GM19455 (cell line): ENCODE data around the gene PRCP.
A peak's percentile ranks its signal among the peaks of the same experiment; 100 is the strongest.

Experiments used
- ATAC-seq: cut with Tn5 transposase; IDR thresholded peaks from one replicate; pipeline ENCODE4 v1.9.1; 2021; ENCODE audit not compliant: unreplicated experiment

The PRCP gene

DNA sequence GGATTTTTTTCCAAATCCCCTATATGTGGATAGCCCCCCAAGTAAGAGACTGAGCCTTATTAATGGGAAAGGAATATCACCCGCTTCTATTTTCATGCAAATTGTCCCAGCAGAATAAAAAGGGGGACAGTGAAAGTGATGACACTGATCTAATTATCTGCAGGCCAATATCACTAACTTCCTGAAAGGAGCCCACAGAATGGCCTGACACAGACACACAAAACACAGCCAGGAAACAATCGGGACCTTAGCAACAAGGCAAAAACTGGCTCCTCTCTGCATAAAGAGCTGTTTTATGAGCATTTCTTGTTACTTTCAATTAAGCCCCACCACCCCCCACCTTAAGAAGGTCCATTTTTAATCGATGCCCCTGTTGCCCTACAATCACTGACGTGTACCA, 112.2 kb downstream of the PRCP start:
- ATAC-seq = no peak

DNA sequence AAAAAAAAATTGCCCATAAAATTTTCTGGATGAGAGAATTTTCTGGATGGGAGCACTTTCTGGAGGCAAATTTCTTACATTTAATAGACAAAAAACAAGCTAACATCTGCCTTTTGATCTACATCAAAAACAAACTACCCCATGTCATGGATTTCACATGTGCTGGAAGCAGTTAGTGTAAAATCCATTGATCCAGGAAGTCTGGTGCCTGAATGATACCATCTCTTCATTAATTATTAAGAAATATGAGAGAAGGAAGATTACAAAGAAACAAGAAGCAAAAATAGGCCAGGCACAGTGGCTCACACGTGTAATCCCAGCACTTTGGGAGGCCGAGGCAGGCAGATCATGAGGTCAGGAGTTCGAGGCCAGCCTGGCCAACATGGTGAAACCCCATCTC, 113.4 kb downstream of the PRCP start:
- ATAC-seq = no peak

DNA sequence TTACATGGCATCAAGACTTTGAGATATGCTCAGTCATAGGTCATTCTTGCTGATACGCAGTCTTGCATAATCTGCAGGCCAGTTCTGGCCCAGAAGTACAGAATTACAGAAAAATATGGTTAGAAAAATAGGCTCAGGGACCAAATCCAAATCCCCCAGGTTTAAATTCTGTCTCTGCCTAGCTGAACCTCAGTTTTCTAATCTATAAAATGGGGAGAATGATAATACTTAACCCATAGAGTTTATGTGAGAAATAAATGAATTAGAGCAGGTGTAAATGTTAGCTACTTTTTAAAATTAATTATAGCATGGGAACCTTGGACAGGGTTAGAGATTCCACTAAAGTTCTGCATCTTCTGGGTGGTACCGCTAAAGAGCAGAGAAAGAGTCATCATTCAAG, 114.2 kb downstream of the PRCP start:
- ATAC-seq = no peak

DNA sequence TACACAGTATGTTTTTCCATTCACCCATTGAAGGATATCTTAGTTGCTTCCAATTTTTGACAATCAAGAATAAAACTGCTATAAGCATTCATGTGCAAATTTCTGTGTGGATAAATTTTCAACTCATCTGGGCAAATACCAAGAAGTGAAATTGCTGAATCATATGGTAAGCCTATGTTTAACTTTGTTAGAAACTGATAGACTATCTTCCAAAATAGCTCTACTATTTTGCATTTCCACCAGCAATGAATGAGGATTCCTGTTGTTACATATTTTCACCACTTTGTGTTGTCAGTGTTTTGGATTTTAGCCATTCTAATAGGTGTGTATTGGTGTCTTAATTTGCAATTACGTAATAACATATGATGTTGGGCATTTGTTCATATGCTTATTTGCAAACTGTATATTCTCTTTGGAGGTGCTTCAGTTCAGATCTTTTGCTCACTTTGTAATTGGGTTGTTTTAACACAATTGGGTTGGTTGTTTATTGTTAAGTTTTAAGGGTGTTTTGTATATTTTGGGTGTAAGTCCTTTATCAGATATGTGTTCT, 117.3 kb downstream of the PRCP start:
- ATAC-seq = no peak

DNA sequence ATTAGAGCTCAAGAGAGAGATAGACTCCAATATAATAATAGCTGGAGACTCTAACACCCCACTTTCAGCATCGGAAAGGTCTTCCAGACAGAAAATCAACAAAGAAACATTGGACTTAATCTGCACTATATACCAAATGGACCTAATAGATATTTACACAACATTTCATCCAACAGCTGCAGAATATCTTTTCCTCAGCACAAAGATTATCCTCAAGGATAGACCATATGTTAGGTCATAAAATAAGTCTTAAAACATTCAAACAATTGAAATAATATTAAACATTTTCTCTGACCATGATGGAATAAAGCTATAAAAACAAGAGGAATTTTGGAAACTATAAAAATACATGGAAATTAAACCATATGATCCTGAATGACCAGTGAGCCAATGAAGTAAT, 121.5 kb downstream of the PRCP start:
- no peak for ATAC-seq

DNA sequence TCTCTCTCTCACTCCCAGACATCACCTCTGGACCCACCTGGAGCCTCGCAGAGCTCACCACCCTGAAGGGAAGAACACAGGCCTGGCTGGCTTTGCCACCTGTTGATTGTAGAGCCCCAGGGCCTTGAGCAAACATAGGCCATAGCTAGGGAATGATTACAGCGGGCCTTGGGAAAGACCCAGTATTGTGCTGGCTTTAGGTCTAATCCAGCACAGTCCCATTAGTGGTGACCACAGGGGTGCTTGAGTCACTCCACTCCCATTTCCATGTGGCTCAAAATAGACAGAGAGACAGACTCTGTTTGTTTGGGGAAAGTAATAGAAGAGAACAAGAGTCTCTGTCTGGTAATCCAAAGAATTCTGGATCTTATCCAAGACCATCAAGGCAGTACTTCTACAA, 123.9 kb downstream of the PRCP start:
- ATAC-seq = no peak

DNA sequence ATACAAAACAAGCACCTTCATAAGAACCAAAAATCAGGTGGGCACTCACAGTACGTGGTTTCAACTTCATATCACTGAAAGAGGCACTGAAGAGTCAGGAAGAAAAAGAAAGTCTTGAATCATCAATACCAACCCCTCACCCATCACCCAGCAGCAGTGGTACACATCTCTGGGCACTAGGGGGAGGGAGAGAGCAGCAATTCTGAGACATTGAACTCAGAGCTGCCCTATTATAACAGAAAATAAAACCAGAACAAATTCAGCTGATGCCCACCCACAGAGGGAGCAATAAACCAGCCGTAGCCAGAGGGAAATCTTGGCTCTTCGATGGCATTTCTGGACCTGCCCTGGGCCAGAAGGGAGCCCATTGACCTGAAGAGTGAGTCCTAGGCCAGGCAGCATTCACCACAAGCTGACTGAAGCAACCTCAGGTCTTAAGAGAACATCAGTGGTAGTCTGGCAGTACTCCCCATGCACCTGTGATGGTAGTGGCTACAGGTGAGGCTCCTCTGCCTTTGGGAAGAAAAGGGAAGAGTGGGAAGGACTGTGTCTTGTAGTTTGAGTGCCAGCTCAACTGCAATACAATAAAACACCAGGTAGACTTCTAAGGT, 124.4 kb downstream of the PRCP start:
- ATAC-seq = peak; percentile 99

DNA sequence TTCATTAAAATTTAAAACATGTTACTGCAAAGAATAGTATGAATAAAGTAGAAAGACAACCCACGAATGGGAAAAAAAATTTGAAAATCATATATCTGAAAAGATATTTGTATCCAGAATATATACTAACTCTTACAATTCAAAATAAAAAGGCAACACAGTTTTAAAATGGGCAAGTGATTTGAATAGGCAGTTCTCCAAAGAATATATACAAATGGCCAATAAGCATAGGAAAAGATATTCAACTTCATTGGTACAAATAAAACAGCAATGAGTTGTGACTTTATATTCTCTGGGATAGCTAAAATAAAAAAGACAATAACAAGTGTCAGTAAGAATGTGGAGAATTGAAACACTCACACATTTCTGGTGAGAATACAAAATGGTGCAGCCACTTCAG, 125.0 kb downstream of the PRCP start:
- ATAC-seq = no peak
